ENCODE measurements around the gene CKS1B. TPM values are rescaled to one million over a fixed set of nuclear protein-coding genes. Genes with fewer than 3 reads are reported as not detected.

The CKS1B gene
- total RNA-seq, 3 donors from 2014 or later (not counting 1 experiment from before 2014, with no cell fraction given): 8.5 to 13.0 (median 12.9) TPM

DNA sequence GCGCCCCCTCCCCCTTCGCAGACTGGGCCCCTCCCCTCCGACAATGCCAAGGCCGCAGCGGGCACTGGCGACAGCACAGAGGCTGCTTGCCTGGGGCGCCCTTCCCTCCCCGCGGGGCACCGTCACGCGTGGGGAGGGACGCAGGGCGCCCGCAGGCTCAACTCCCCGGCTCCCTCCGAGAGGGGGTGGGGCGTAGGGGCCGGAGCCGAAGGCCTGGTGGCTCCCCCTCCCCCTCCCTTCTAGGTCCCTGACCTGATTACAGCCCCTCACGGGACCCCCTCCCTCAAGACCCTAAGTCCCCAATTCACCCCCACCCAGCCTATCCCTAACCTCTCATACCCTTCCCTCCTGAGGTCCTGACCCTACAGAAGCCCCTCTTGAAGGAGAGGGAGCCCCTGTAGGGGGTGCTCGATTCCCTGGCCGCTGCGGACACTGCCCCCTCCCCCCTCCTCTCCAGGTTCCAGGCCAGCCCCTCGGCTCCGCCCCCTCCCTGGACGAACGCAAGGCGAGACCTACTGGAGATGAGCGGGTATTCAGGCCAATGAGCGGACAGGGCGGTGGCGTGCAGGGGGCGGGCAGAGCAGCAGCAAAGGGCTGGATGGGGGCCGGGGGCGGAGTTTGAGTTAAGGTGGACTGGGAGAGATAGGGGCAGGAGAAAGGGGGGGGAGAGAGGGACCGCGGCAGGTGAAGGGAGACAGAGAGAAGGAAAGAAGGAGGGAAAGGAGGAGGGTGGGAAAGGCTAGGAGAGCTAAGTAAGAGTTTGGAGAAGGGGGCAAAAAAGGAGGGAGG is 27.4 kb downstream of the CKS1B start:
- H3K36me3 Mint-ChIP-seq: no peaks in the 10 kb centered on the region
- no peaks in the 10 kb centered on the region for H3K9me3 Mint-ChIP-seq
- H3K4me1 Mint-ChIP-seq: peaks cover 30 to 66% of the 10 kb centered on the region in 2 donors
- Histone ChIP-seq H3K27me3 (ENCODE audit: control insufficient read depth, insufficient read depth, low read length) (no peaks in the 10 kb centered on the region), H3K4me1 (ENCODE audit: control insufficient read depth, insufficient read depth, low read length) (peaks cover 78% of the 10 kb centered on the region), H3K36me3 (ENCODE audit: control insufficient read depth, insufficient read depth, low read length) (no peaks in the 10 kb centered on the region), H3K4me3 (ENCODE audit: low read length) (peak overlapping the region; percentile 75), H3K9me3 (ENCODE audit: control insufficient read depth, insufficient read depth, low read length) (no peaks in the 10 kb centered on the region), H3K27ac (ENCODE audit: low read length) (peak overlapping the region; percentile 94)
- peak overlapping the region; percentile 82 to 92 for H3K27ac Mint-ChIP-seq
- ATAC-seq (peak; percentile 80 to 93 (median 89)), DNase-seq (peak; percentile 97 to 98)
- H3K4me3 Mint-ChIP-seq: peak overlapping the region; percentile 95
- 0% methylated on average over 38 of the region's 38 CpGs for WGBS (ENCODE audit: insufficient coverage)
- H3K27me3 Mint-ChIP-seq (ENCODE audit: low read depth in 2 of 2): no peaks in the 10 kb centered on the region
- intact Hi-C loops (cut with micrococcal nuclease): loop anchor here (1.0 to 5.0 kb wide), 5 partner anchors 19 to 445 kb away; partner anchors contain the start of genes CKS1B, EFNA4, FLAD1 and UBE2Q1
- TF ChIP-seq CTCF (IDR thresholded peaks at IDR 0.05): no peak

DNA sequence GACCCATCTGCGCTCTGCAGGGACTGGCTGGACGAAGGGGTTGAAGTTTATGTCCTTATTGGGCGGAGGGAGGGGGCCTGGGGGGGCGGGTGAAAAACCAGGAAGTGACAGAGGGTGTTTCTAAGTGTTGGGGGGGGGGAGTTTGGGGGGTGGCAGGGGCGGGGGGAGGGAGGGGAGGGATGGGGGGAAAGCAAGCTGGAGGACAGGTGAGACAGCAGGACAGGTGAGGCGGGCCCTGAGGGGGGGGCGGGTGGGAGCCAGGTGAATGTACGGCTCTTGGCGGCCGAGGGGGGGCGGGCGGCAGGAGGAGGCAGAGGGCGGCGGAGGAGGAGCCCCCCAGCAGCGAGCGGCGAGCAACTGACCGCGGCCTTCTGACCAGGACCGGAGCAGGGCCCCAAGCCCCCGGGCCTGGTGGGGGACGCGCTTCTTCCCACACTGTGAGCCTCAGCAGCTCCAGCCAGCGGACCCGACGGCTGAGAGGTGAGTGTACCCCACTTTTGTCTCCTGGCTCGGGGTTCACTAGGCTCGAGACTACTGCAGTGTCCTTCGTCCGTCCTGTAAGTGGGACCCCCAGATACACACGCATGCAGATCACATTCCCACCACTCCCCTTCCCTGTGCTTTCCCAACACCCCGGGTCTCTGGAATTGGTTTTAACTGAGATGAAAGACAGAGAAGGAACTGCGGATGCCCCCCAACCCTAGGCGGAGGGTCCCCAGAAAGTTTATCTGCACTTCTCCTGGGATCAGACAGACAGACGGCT is 28.2 kb downstream of the CKS1B start, which contains the start of gene ZBTB7B:
Gene ZBTB7B (plus strand): TSS at position 339 of the 763 bp plus-strand sequence. CDS start 11,859 bp downstream, outside the sequence.
- intact Hi-C loops (cut with micrococcal nuclease): loop anchor here (1.0 to 5.0 kb wide), 4 partner anchors 28 to 445 kb away; partner anchors contain the start of genes CKS1B, EFNA4 and UBE2Q1
- Histone ChIP-seq H3K4me1 (ENCODE audit: control insufficient read depth, insufficient read depth, low read length) (peaks cover 86% of the 10 kb centered on the region), H3K4me3 (ENCODE audit: low read length) (peak within 1 kb of the TSS; percentile 95), H3K27ac (ENCODE audit: low read length) (peak within 1 kb of the TSS; percentile 94), H3K27me3 (ENCODE audit: control insufficient read depth, insufficient read depth, low read length) (no peaks in the 10 kb centered on the region), H3K36me3 (ENCODE audit: control insufficient read depth, insufficient read depth, low read length) (no peaks in the 10 kb centered on the region), H3K9me3 (ENCODE audit: control insufficient read depth, insufficient read depth, low read length) (no peaks in the 10 kb centered on the region)
- H3K4me1 Mint-ChIP-seq: peaks cover 31 to 69% of the 10 kb centered on the region in 2 donors
- no peak for TF ChIP-seq CTCF (IDR thresholded peaks at IDR 0.05)
- DNase-seq (peak in 1 of 2 donors; percentile 43), ATAC-seq (peak; percentile 19 to 40 (median 28))
- H3K4me3 Mint-ChIP-seq: peak within 1 kb of the TSS; percentile 95
- no peaks in the 10 kb centered on the region for H3K9me3 Mint-ChIP-seq
- H3K27me3 Mint-ChIP-seq (ENCODE audit: low read depth in 2 of 2): no peaks in the 10 kb centered on the region
- no peaks in the 10 kb centered on the region for H3K36me3 Mint-ChIP-seq
- H3K27ac Mint-ChIP-seq: peak within 1 kb of the TSS; percentile 89 to 92
- WGBS (ENCODE audit: insufficient coverage): under 1% methylated on average over 28 of the region's 35 CpGs

- intact Hi-C loops (cut with micrococcal nuclease): loop anchor here (5.0 kb wide), 2 partner anchors 59 to 446 kb away; partner anchors contain the start of genes EFNA4 and UBE2Q1
- Histone ChIP-seq H3K27ac (ENCODE audit: low read length) (peak overlapping the region; percentile 76), H3K36me3 (ENCODE audit: control insufficient read depth, insufficient read depth, low read length) (no peaks in the 10 kb centered on the region), H3K4me3 (ENCODE audit: low read length) (peak overlapping the region; percentile 95), H3K9me3 (ENCODE audit: control insufficient read depth, insufficient read depth, low read length) (no peaks in the 10 kb centered on the region), H3K4me1 (ENCODE audit: control insufficient read depth, insufficient read depth, low read length) (peaks cover 87% of the 10 kb centered on the region), H3K27me3 (ENCODE audit: control insufficient read depth, insufficient read depth, low read length) (no peaks in the 10 kb centered on the region)
- Mint-ChIP-seq H3K4me1 (peaks cover 31 to 75% of the 10 kb centered on the region in 2 donors), H3K36me3 (no peaks in the 10 kb centered on the region), H3K9me3 (no peaks in the 10 kb centered on the region), H3K27ac (peak overlapping the region; percentile 89 to 92), H3K4me3 (peak overlapping the region; percentile 95), H3K27me3 (ENCODE audit: low read depth in 2 of 2) (no peaks in the 10 kb centered on the region)
- ATAC-seq: no peak
- TF ChIP-seq CTCF (IDR thresholded peaks at IDR 0.05): no peak
- 0% methylated on average over 29 of the region's 37 CpGs for WGBS (ENCODE audit: insufficient coverage)
- DNase-seq: peak in 1 of 2 donors; percentile 46
Measured at GRCh38 chr1:155003227-155003765, 28.8 kb downstream of the CKS1B start.

All from natural killer cell (primary cell).